Measurements from ENCODE around the gene HIGD1A. TPM values are rescaled to one million over a fixed set of nuclear protein-coding genes. Genes with fewer than 3 reads are reported as not detected.

Gene HIGD1A

Small RNA genes within 50 kb of the gene (small RNA-seq; reads per million reads assigned to genes)
- not detected for gene CCDC13 (ENCODE audit: insufficient read depth)

Measured in neuronal stem cell (in vitro differentiated cells).